Measurements from ENCODE around the gene SPAG5. TPM values are rescaled to one million over a fixed set of nuclear protein-coding genes. Genes with fewer than 3 reads are reported as not detected.

The SPAG5 gene
- total and polyA plus RNA-seq, 9 of the 15 experiments (the other 6 are each of a cell fraction or from before 2014, with no cell fraction given): 94.4 to 286 (median 151) TPM

- no peak for TF ChIP-seq SIRT6 (IDR thresholded peaks at IDR 0.05; ENCODE audit: low read depth, low read length)
- peak; percentile 69 to 89; a peak in 3 of 4 replicates for TF ChIP-seq UBTF (IDR thresholded peaks at IDR 0.05; ENCODE audit: borderline replicate concordance in 1 of 2, low read depth in 2 of 2, low read length in 2 of 2)
- TF ChIP-seq NKRF (IDR thresholded peaks at IDR 0.05; ENCODE audit: borderline replicate concordance): peak; percentile 81
- TF ChIP-seq XRCC4 (IDR thresholded peaks at IDR 0.05; ENCODE audit: extremely low read depth, insufficient read depth, insufficient read length): no peak
- no peak for TF ChIP-seq SMAD2 (IDR thresholded peaks at IDR 0.05; ENCODE audit: low read depth, low read length)
- TF ChIP-seq CLOCK (CRISPR knock-in tag; IDR thresholded peaks at IDR 0.05; ENCODE audit: borderline replicate concordance): no peak
- TF ChIP-seq KDM1A (IDR thresholded peaks at IDR 0.05): no peak
- no peak for TF ChIP-seq PHB2 (IDR thresholded peaks at IDR 0.05; ENCODE audit: low read depth)
- no peak for TF ChIP-seq SMARCE1 (IDR thresholded peaks at IDR 0.05)
- TF ChIP-seq NR4A1 (CRISPR knock-in tag; IDR thresholded peaks at IDR 0.05): no peak
- TF ChIP-seq NR4A1 (tag; IDR thresholded peaks at IDR 0.05): no peak
- TF ChIP-seq AFF1 (IDR thresholded peaks at IDR 0.05; ENCODE audit: low read depth in 1 of 2, partially characterized antibody in 2 of 2): peak; percentile 26 to 33
- no peak for TF ChIP-seq NUFIP1 (IDR thresholded peaks at IDR 0.05; ENCODE audit: partially characterized antibody)
- TF ChIP-seq ZNF589 (CRISPR knock-in tag; IDR thresholded peaks at IDR 0.05; ENCODE audit: low read depth): no peak
- TF ChIP-seq ZNF384 (IDR thresholded peaks at IDR 0.05; ENCODE audit: low read depth, low read length): peak; percentile 36; the same call in 1 of the 2 replicates
- no peak for TF ChIP-seq ZNF140 (CRISPR knock-in tag; IDR thresholded peaks at IDR 0.05)
- TF ChIP-seq ZSCAN29 (IDR thresholded peaks at IDR 0.05): no peak
Measured at GRCh38 chr17:28644787-28645575, 46.2 kb upstream of the SPAG5 start, which contains the start of gene BLTP2 (continued).

Measured in K562 (cell line).